CD4-positive, alpha-beta T cell (primary cell): ENCODE measurements around the gene CLIC5. TPM values are rescaled to one million over a fixed set of nuclear protein-coding genes. Genes with fewer than 3 reads are reported as not detected.

Experiments used
- ATAC-seq: fragments of 200-7000 bp; cut with Tn5 transposase; one replicate; pipeline ENCODE4 v1.10.0; 2022; ENCODE audit warnings: mild to moderate bottlenecking; ENCODE audit not compliant: poor library complexity
- CTCF ChIA-PET: fragments of 350-600 bp; sonication (Branson Sonifier 250); formaldehyde crosslinking; loops from one replicate; lab custom pipeline; 2021; ENCODE audit warnings: antibody characterized with exemption, inconsistent platforms; lab: Charles Lee
- POLR2A ChIA-PET: fragments of 350-600 bp; sonication (Branson Sonifier 250); formaldehyde crosslinking; loops from one replicate; lab custom pipeline; 2021; ENCODE audit warnings: antibody characterized with exemption, inconsistent platforms; lab: Charles Lee
- DNase-seq, 14 experiments: peaks; one replicate each; pipeline ENCODE4 v3.0.0-alpha.2; 2013 to 2020; ENCODE audit warnings: mixed read lengths in 2 of 14
- H3K27ac ChIP-seq, 2 donors: one replicate each; pipeline versions ENCODE4 v1.5.1 to v1.7.0; 2013; ENCODE audit warnings: low read length in 2 of 2, low read depth in 1 of 2, mild to moderate bottlenecking in 1 of 2
- H3K27me3 ChIP-seq, 2 experiments: 1 replicate in 1 of 2; 2 replicates in 1 of 2; pipeline versions ENCODE4 v1.6.1 to v1.7.0; 2013; ENCODE audit warnings: low read length in 2 of 2, control low read depth in 1 of 2, mild to moderate bottlenecking in 1 of 2, moderate library complexity in 1 of 2; ENCODE audit not compliant: insufficient read depth in 2 of 2, control insufficient read depth in 1 of 2
- H3K36me3 ChIP-seq: one replicate; pipeline ENCODE4 v1.6.1; 2013; ENCODE audit warnings: low read length, control low read depth; ENCODE audit not compliant: insufficient read depth
- H3K4me1 ChIP-seq: one replicate; pipeline ENCODE4 v1.6.1; 2013; ENCODE audit warnings: low read length, control low read depth; ENCODE audit not compliant: insufficient read depth
- H3K4me3 ChIP-seq: one replicate; pipeline ENCODE4 v1.5.1; 2013; ENCODE audit warnings: mild to moderate bottlenecking, low read length, moderate library complexity
- H3K9me3 ChIP-seq, 2 experiments: 1 replicate in 1 of 2; 2 replicates in 1 of 2; pipeline versions ENCODE4 v1.6.1 to v1.7.0; 2013; ENCODE audit warnings: low read length in 2 of 2, mild to moderate bottlenecking in 2 of 2, control low read depth in 1 of 2, moderate library complexity in 1 of 2; ENCODE audit not compliant: control insufficient read depth in 1 of 2, insufficient read depth in 1 of 2
- H3K27ac Mint-ChIP-seq: one replicate; pipeline ENCODE4 v1.8.0; 2020; ENCODE audit warnings: mixed read lengths
- H3K27me3 Mint-ChIP-seq: one replicate; pipeline ENCODE4 v1.8.0; 2021; ENCODE audit warnings: mixed read lengths
- H3K36me3 Mint-ChIP-seq: one replicate; pipeline ENCODE4 v1.8.0; 2021; ENCODE audit warnings: low read depth, mixed read lengths
- H3K4me1 Mint-ChIP-seq: one replicate; pipeline ENCODE4 v1.8.0; 2021; ENCODE audit warnings: low read depth, mixed read lengths
- H3K4me3 Mint-ChIP-seq: one replicate; pipeline ENCODE4 v1.8.0; 2020; ENCODE audit warnings: mild to moderate bottlenecking, mixed read lengths
- H3K9me3 Mint-ChIP-seq: one replicate; pipeline ENCODE4 v1.8.0; 2020; ENCODE audit warnings: mixed read lengths
- intact Hi-C, 2 experiments: fragments of 100-400 bp; cut with DNase I in 1 of 2; cut with micrococcal nuclease in 1 of 2; formaldehyde crosslinking; loops; one replicate each; pipeline versions ENCODE4 v1.15.1 to v1.9.0; 2023 to 2025; cut with DNase I, micrococcal nuclease
- total RNA-seq, 174 experiments: library from RNA in 2 of 174; stranded (reverse) in 2 of 174; gene quantifications; one replicate each; pipeline ENCODE4 v1.2.3 and lab custom pipeline; 2021 to 2026
- TF ChIP-seq, protein P1 (sequence below): fragments of 200-600 bp; IDR thresholded peaks from one replicate; pipeline ENCODE4 v1.8.0; 2022; ENCODE audit warnings: antibody characterized with exemption, mild to moderate bottlenecking

The CLIC5 gene
- total RNA-seq, 2 experiments from 2014 or later = 2.5 to 2.8 TPM

GRCh38 chr6:45986746-45987274 is 28.9 kb downstream of the CLIC5 start:
- intact Hi-C loops = no loop called here
- DNase-seq (no peak), ATAC-seq (no peak)
- H3K36me3 Mint-ChIP-seq = no peaks in the 10 kb centered on the region
- POLR2A ChIA-PET = no interaction called here
- no peak overlapping the region for H3K4me3 Mint-ChIP-seq
- Histone ChIP-seq H3K27ac (no peak overlapping the region), H3K36me3 (no peaks in the 10 kb centered on the region), H3K9me3 (peaks cover 0 to 3% of the 10 kb centered on the region in 2 experiments), H3K4me1 (no peaks in the 10 kb centered on the region), H3K4me3 (no peak overlapping the region), H3K27me3 (no peaks in the 10 kb centered on the region)
- H3K4me1 Mint-ChIP-seq = no peaks in the 10 kb centered on the region
- TF ChIP-seq, protein P1, sequence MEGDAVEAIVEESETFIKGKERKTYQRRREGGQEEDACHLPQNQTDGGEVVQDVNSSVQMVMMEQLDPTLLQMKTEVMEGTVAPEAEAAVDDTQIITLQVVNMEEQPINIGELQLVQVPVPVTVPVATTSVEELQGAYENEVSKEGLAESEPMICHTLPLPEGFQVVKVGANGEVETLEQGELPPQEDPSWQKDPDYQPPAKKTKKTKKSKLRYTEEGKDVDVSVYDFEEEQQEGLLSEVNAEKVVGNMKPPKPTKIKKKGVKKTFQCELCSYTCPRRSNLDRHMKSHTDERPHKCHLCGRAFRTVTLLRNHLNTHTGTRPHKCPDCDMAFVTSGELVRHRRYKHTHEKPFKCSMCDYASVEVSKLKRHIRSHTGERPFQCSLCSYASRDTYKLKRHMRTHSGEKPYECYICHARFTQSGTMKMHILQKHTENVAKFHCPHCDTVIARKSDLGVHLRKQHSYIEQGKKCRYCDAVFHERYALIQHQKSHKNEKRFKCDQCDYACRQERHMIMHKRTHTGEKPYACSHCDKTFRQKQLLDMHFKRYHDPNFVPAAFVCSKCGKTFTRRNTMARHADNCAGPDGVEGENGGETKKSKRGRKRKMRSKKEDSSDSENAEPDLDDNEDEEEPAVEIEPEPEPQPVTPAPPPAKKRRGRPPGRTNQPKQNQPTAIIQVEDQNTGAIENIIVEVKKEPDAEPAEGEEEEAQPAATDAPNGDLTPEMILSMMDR = no peak
- CTCF ChIA-PET = no interaction called here
- no peak overlapping the region for H3K27ac Mint-ChIP-seq
- no peaks in the 10 kb centered on the region for H3K9me3 Mint-ChIP-seq
- H3K27me3 Mint-ChIP-seq = no peaks in the 10 kb centered on the region

- CTCF ChIA-PET = no interaction called here
- intact Hi-C loops = no loop called here
- Mint-ChIP-seq H3K9me3 (no peaks in the 10 kb centered on the region), H3K36me3 (no peaks in the 10 kb centered on the region), H3K27ac (no peak overlapping the region), H3K27me3 (no peaks in the 10 kb centered on the region), H3K4me1 (no peaks in the 10 kb centered on the region), H3K4me3 (no peak overlapping the region)
- no peaks in the 10 kb centered on the region for H3K4me1 ChIP-seq
- no peak overlapping the region for H3K4me3 ChIP-seq
- peaks cover 0 to 3% of the 10 kb centered on the region in 2 experiments for H3K9me3 ChIP-seq
- no peaks in the 10 kb centered on the region for H3K36me3 ChIP-seq
- ATAC-seq = no peak
- H3K27me3 ChIP-seq = no peaks in the 10 kb centered on the region
- DNase-seq = no peak
- POLR2A ChIA-PET = no interaction called here
- TF ChIP-seq, protein P1 = no peak
- no peak overlapping the region for H3K27ac ChIP-seq
These were observed 30.8 kb downstream of the CLIC5 start for GRCh38 chr6:45984788-45985425.

GRCh38 chr6:45984347-45984746 is 31.3 kb downstream of the CLIC5 start:
- ChIA-PET POLR2A (no interaction called here), CTCF (no interaction called here)
- Mint-ChIP-seq H3K27ac (no peak overlapping the region), H3K36me3 (no peaks in the 10 kb centered on the region), H3K4me1 (no peaks in the 10 kb centered on the region), H3K27me3 (no peaks in the 10 kb centered on the region), H3K4me3 (no peak overlapping the region), H3K9me3 (no peaks in the 10 kb centered on the region)
- Histone ChIP-seq H3K4me3 (no peak overlapping the region), H3K36me3 (no peaks in the 10 kb centered on the region), H3K9me3 (peaks cover 0 to 3% of the 10 kb centered on the region in 2 experiments), H3K4me1 (no peaks in the 10 kb centered on the region), H3K27me3 (no peaks in the 10 kb centered on the region), H3K27ac (no peak overlapping the region)
- ATAC-seq (no peak), DNase-seq (no peak)
- TF ChIP-seq, protein P1 = no peak
- intact Hi-C loops = no loop called here
